H1 (cell line): ENCODE measurements around the gene MYBPHL. TPM values are rescaled to one million over a fixed set of nuclear protein-coding genes. Genes with fewer than 3 reads are reported as not detected.

Source experiments
- CTCF ChIA-PET: fragments of 300-600 bp; sonication (Branson Sonifier 250); formaldehyde crosslinking; loops from one replicate; lab custom pipeline; 2021; ENCODE audit not compliant: partially characterized antibody; lab: Charles Lee
- POLR2A ChIA-PET: fragments of 300-600 bp; sonication (Branson Sonifier 250); formaldehyde crosslinking; loops from one replicate; lab custom pipeline; 2021; ENCODE audit warnings: inconsistent platforms; ENCODE audit not compliant: partially characterized antibody; lab: Charles Lee
- DNase-seq, 2 experiments: peaks; one replicate each; pipeline versions ENCODE4 v3.0.0 to v3.0.0-alpha.2; 2010 to 2022; ENCODE audit warnings: low spot score in 2 of 2, low read depth in 1 of 2, mixed read lengths in 1 of 2
- FAIRE-seq: peaks from 2 replicates; lab custom pipeline; 2011; peaks lifted over from hg19 to GRCh38; lab: Jason Lieb, UNC
- H2AFZ ChIP-seq: 2 replicates; pipeline ENCODE4 v1.8.1; 2012; ENCODE audit warnings: low read length, inconsistent platforms
- H2AK5ac ChIP-seq: 2 replicates; pipeline ENCODE4 v1.6.1; 2013; ENCODE audit warnings: low read depth, low read length
- H2BK120ac ChIP-seq: replicated peaks from 2 replicates; pipeline ENCODE3; 2013; ENCODE audit warnings: low read depth, low read length, inconsistent platforms
- H2BK12ac ChIP-seq: 2 replicates; pipeline ENCODE4 v1.6.1; 2013; ENCODE audit warnings: low read depth, low read length
- H2BK15ac ChIP-seq: 2 replicates; pipeline ENCODE4 v1.6.1; 2013; ENCODE audit warnings: low read length
- H2BK20ac ChIP-seq: 2 replicates; pipeline ENCODE4 v1.6.1; 2013; ENCODE audit warnings: low read length
- H2BK5ac ChIP-seq: 2 replicates; pipeline ENCODE4 v1.6.1; 2013; ENCODE audit warnings: low read depth, low read length
- H3K14ac ChIP-seq: 2 replicates; pipeline ENCODE4 v1.6.1; 2013; ENCODE audit warnings: inconsistent platforms; ENCODE audit not compliant: insufficient read length
- H3K18ac ChIP-seq: 2 replicates; pipeline ENCODE4 v1.6.1; 2013; ENCODE audit warnings: low read length; ENCODE audit errors: extremely low read depth
- H3K23ac ChIP-seq: 2 replicates; pipeline ENCODE4 v1.6.1; 2013; ENCODE audit warnings: inconsistent platforms; ENCODE audit not compliant: insufficient read length
- H3K23me2 ChIP-seq: 2 replicates; pipeline ENCODE4 v1.6.1; 2013; ENCODE audit warnings: low read depth, low read length
- H3K27ac ChIP-seq: 2 replicates; pipeline ENCODE4 v1.6.1; 2011; ENCODE audit warnings: low read depth, low read length, inconsistent platforms
- H3K27me3 ChIP-seq, 4 experiments: replicated peaks in 1 of 4; 1 replicate in 1 of 4; 2 replicates in 3 of 4; pipeline versions ENCODE4 v1.6.1 to v1.8.1; 2011 to 2013; ENCODE audit warnings: low read length in 3 of 4, mild to moderate bottlenecking in 3 of 4, inconsistent platforms in 2 of 4, mixed read lengths in 2 of 4, moderate library complexity in 1 of 4; ENCODE audit not compliant: control insufficient read depth in 3 of 4, insufficient read depth in 3 of 4; ENCODE audit errors: extremely low read depth in 1 of 4
- H3K36me3 ChIP-seq, 4 experiments: 2 replicates each; pipeline versions ENCODE4 v1.6.1 to v1.8.1; 2011 to 2013; ENCODE audit warnings: mild to moderate bottlenecking in 4 of 4, low read length in 3 of 4, moderate library complexity in 2 of 4, control low read depth in 1 of 4, inconsistent platforms in 1 of 4; ENCODE audit not compliant: insufficient read depth in 4 of 4, control insufficient read depth in 2 of 4
- H3K4ac ChIP-seq: replicated peaks from 2 replicates; pipeline ENCODE3; 2013; ENCODE audit warnings: low read length, low read depth, mixed read lengths, inconsistent platforms; ENCODE audit not compliant: insufficient read length
- H3K4me1 ChIP-seq, 4 experiments: replicated peaks in 1 of 4; 1 replicate in 1 of 4; 2 replicates in 3 of 4; pipeline versions ENCODE4 v1.6.1 to v1.8.1; 2011 to 2013; ENCODE audit warnings: low read length in 3 of 4, inconsistent platforms in 2 of 4, mixed read lengths in 1 of 4; ENCODE audit not compliant: insufficient read depth in 4 of 4, control insufficient read depth in 3 of 4
- H3K4me2 ChIP-seq, 2 experiments: 2 replicates each; pipeline versions ENCODE4 v1.6.1 to v1.8.1; 2011 to 2013; ENCODE audit warnings: low read depth in 2 of 2, low read length in 2 of 2, control low read depth in 1 of 2, inconsistent platforms in 1 of 2, mild to moderate bottlenecking in 1 of 2; ENCODE audit not compliant: insufficient read depth in 1 of 2
- H3K4me3 ChIP-seq, 4 experiments: fragments of 200-600, 300-600 bp in 1 of 4; sonication (generic), shearing (Covaris generic), sonication (Bioruptor Twin) in 1 of 4; 2 replicates each; pipeline versions ENCODE4 v1.5.1 to v1.8.1; 2011 to 2016; ENCODE audit warnings: low read length in 4 of 4, low read depth in 3 of 4, control low read depth in 2 of 4, inconsistent platforms in 2 of 4, mild to moderate bottlenecking in 2 of 4, mixed read lengths in 1 of 4, moderate library complexity in 1 of 4; ENCODE audit not compliant: insufficient read depth in 2 of 4; ENCODE audit errors: extremely low read depth in 1 of 4
- H3K56ac ChIP-seq: replicated peaks from 2 replicates; pipeline ENCODE3; 2013; ENCODE audit warnings: low read depth, mild to moderate bottlenecking, mixed read lengths, low read length, inconsistent platforms; ENCODE audit not compliant: insufficient read length
- H3K79me1 ChIP-seq: 2 replicates; pipeline ENCODE4 v1.6.1; 2013; ENCODE audit warnings: low read depth, low read length, control low read depth
- H3K79me2 ChIP-seq, 2 experiments: 2 replicates each; pipeline versions ENCODE4 v1.6.1 to v1.8.1; 2012 to 2013; ENCODE audit warnings: low read length in 2 of 2, mild to moderate bottlenecking in 2 of 2, inconsistent platforms in 1 of 2; ENCODE audit not compliant: insufficient read depth in 2 of 2, control insufficient read depth in 1 of 2
- H3K9ac ChIP-seq, 4 experiments: replicated peaks in 1 of 4; 1 replicate in 1 of 4; 2 replicates in 3 of 4; pipeline versions ENCODE4 v1.6.1 to v1.8.1; 2011 to 2013; ENCODE audit warnings: low read depth in 3 of 4, low read length in 3 of 4, control low read depth in 2 of 4, mild to moderate bottlenecking in 2 of 4, moderate library complexity in 2 of 4, inconsistent platforms in 1 of 4; ENCODE audit errors: extremely low read depth in 1 of 4
- H3K9me3 ChIP-seq, 2 experiments: 2 replicates each; pipeline versions ENCODE4 v1.6.1 to v1.8.1; 2012 to 2013; ENCODE audit warnings: mild to moderate bottlenecking in 2 of 2, moderate library complexity in 2 of 2, control low read depth in 1 of 2, inconsistent platforms in 1 of 2, low read depth in 1 of 2, low read length in 1 of 2, mixed read lengths in 1 of 2; ENCODE audit not compliant: insufficient read depth in 2 of 2
- H4K20me1 ChIP-seq, 2 experiments: replicated peaks in 1 of 2; 2 replicates each; pipeline versions ENCODE3 to v1.8.1; 2011 to 2013; ENCODE audit warnings: inconsistent platforms in 2 of 2, low read length in 2 of 2, mild to moderate bottlenecking in 1 of 2; ENCODE audit not compliant: insufficient read depth in 2 of 2, control insufficient read depth in 1 of 2
- H4K5ac ChIP-seq: 2 replicates; pipeline ENCODE4 v1.6.1; 2013; ENCODE audit warnings: low read length, low read depth, mixed read lengths, inconsistent platforms; ENCODE audit not compliant: insufficient read length
- H4K8ac ChIP-seq: 2 replicates; pipeline ENCODE4 v1.8.0; 2013; ENCODE audit warnings: mild to moderate bottlenecking, moderate library complexity, low read length, inconsistent platforms; ENCODE audit not compliant: insufficient read depth; ENCODE audit errors: extremely low read depth
- H4K91ac ChIP-seq: replicated peaks from 2 replicates; pipeline ENCODE3; 2013; ENCODE audit warnings: low read length, mixed read lengths, inconsistent platforms; ENCODE audit not compliant: insufficient read length
- WGBS, 2 experiments: shearing (Covaris generic) in 1 of 2; methylation state at CpG; one replicate each; pipeline versions ENCODE4 v1.1.6 to v1.1.7; 2013 to 2015; ENCODE audit warnings: low lambda C conversion rate in 2 of 2, mixed read lengths in 2 of 2, inconsistent platforms in 1 of 2, low coverage in 1 of 2, missing lambda C conversion rate in 1 of 2; ENCODE audit not compliant: insufficient replicate concordance in 2 of 2, insufficient coverage in 1 of 2, insufficient read length in 1 of 2; ENCODE audit errors: extremely low coverage in 1 of 2, missing lambda C conversion rate in 1 of 2; 5-methylcytosine and 5-hydroxymethylcytosine counted together
- polyA plus RNA-seq, 7 experiments: library from polyadenylated mRNA; depleted of rRNA in 3 of 7; stranded (reverse) in 5 of 7; unstranded in 2 of 7; fragments of >200 nt in 5 of 7; fragments of 200-250 nt in 2 of 7; gene quantifications; 1 replicate in 5 of 7; 2 replicates in 1 of 7; 4 replicates in 1 of 7; pipeline versions ENCODE4 v1.2.1 to v1.2.3, GENCODE V29; 2011 to 2013; ENCODE audit warnings: missing spikeins in 2 of 7, mixed read lengths in 2 of 7
- total RNA-seq: library from RNA; stranded (reverse); fragmentation: NEBNext Ultra II Directional; extraction: Animal tissue kit (Norgen Biotek cat#: 25700); gene quantifications from 2 replicates; pipeline ENCODE4 v1.2.1, GENCODE V29; 2021
- TF ChIP-seq, protein P1 (sequence below): IDR thresholded peaks from 2 replicates; pipeline ENCODE4 v1.6.1; 2012; ENCODE audit warnings: low read length, inconsistent platforms

The MYBPHL gene
- total and polyA plus RNA-seq, 2 of the 8 experiments (the other 6 are each of a cell fraction or from before 2014, with no cell fraction given): 0.24 to 0.30 TPM

DNA sequence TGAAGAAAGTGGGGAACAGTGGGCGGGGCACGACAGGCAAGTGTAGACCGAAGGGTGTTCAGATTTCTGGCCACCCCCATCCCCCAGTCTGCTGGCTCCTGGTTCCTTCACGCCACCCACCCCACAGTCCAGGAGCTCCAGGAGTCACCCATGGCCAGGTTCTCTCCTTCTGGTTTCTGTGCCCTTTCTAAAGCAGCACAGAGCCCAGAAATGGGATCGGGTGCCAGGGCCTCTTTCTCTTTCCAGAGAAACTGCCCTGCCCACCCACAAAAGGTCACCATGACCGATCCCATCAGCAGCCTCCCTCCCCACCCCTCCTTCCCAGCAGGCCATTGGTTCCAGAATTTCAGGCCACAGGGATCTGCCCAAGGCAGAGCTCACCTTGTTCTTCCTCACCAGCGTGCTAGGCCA is 60.7 kb downstream of the MYBPHL start:
- peaks cover 0 to 4% of the 10 kb centered on the region in 2 experiments; a peak in 1 of 4 replicates for H3K79me2 ChIP-seq
- H4K8ac ChIP-seq: no peak overlapping the region
- peaks cover 0 to 24% (median 20%) of the 10 kb centered on the region in 4 experiments; a peak in 6 of 7 replicates for H3K4me1 ChIP-seq
- no peak overlapping the region for H4K5ac ChIP-seq
- TF ChIP-seq, protein P1, sequence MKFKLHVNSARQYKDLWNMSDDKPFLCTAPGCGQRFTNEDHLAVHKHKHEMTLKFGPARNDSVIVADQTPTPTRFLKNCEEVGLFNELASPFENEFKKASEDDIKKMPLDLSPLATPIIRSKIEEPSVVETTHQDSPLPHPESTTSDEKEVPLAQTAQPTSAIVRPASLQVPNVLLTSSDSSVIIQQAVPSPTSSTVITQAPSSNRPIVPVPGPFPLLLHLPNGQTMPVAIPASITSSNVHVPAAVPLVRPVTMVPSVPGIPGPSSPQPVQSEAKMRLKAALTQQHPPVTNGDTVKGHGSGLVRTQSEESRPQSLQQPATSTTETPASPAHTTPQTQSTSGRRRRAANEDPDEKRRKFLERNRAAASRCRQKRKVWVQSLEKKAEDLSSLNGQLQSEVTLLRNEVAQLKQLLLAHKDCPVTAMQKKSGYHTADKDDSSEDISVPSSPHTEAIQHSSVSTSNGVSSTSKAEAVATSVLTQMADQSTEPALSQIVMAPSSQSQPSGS: no peak
- 96% methylated on average over 6 of the region's 7 CpGs; no CpG with 5 or more reads in 1 of the 2 experiments for WGBS, 2 experiments
- H3K14ac ChIP-seq: no peak overlapping the region
- no peaks in the 10 kb centered on the region for H3K36me3 ChIP-seq
- DNase-seq (no peak), FAIRE-seq (no peak)
- H3K23ac ChIP-seq: no peak overlapping the region
- no peak overlapping the region for H2BK120ac ChIP-seq
- H4K20me1 ChIP-seq: peaks cover 3% of the 10 kb centered on the region in 2 experiments
- H2BK12ac ChIP-seq: no peak overlapping the region
- CTCF ChIA-PET: interaction anchor here (0.8 to 28.7 kb wide), 6 partner anchors 6 to 59 kb away, joined by 3 to 651 read pairs (median 169); partner anchors contain the start of genes CELSR2 and SARS1
- no peak overlapping the region for H3K4ac ChIP-seq
- H2BK15ac ChIP-seq: no peak overlapping the region
- no peaks in the 10 kb centered on the region for H3K79me1 ChIP-seq
- 0 out of 2 replicates have a peak overlapping the region, but pooled peaks have one; percentile 49 for H2AK5ac ChIP-seq
- H4K91ac ChIP-seq: peak overlapping the region; percentile 32
- H2BK20ac ChIP-seq: 0 out of 2 replicates have a peak overlapping the region, but pooled peaks have one; percentile 48
- no peak overlapping the region for H2AFZ ChIP-seq
- H3K56ac ChIP-seq: no peak overlapping the region
- H3K4me3 ChIP-seq: no peak overlapping the region
- H3K9ac ChIP-seq: no peak overlapping the region
- H3K27me3 ChIP-seq: peaks cover 0 to 22% (median 16%) of the 10 kb centered on the region in 4 experiments; a peak in 5 of 7 replicates
- no peaks in the 10 kb centered on the region; a peak in 2 of 4 replicates for H3K9me3 ChIP-seq
- H3K27ac ChIP-seq: no peak overlapping the region
- no peak overlapping the region for H3K18ac ChIP-seq
- H3K4me2 ChIP-seq: no peak overlapping the region
- H3K23me2 ChIP-seq: peaks cover 3% of the 10 kb centered on the region; the same call in 1 of the 2 replicates
- H2BK5ac ChIP-seq: no peak overlapping the region
- POLR2A ChIA-PET: interaction anchor here (0.8 to 12.2 kb wide), 6 partner anchors 9 to 157 kb away, joined by 3 to 252 read pairs (median 8); no protein-coding TSS in a partner anchor
